Measurements from ENCODE around the gene ZNF200.
"Not testable (repeated sequence)": the region's sequence is repeated elsewhere in the genome, so short reads cannot be mapped to it uniquely, and the experiment has no call there.

Gene ZNF200

DNA sequence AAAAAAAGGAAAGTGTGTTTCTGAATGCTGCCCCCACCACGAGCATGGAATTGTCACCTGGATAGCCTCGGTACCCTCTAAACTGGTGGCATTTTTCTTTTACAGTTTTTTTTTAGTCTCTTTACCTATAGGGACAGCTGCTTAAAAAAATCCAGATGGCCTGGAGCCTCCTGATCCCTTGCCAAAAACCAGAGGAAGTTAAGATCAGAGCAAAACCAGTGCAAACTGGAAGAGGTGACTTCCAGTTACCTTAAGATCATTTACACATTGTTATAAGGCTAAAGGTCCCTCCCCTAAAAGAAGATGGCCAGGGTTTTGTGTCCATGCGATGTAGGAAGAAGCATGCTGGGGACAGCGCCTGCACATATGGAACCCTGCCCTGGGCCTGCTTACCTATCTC is 18.0 kb upstream of the ZNF200 start:
- DNase-seq = no peak

DNA sequence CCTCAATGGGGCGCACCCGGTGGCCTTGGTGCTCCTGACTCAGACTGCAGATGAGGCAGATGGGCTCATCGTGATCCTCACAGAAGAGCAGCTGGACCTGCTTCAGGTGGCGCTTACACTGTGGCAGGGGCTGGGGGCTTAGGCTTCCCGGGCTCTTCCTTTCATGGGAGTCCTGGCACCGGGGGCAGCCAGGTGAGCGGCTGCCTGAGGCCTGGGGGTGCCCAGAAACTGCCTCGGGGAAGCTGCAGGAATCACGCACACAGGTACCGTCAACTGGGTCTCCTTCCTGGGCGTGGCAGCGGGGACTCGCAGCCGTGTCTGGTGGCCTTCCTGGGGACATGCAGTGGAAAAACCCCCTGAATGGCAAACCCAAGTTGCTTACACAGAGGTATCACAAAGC is 14.5 kb upstream of the ZNF200 start:
- DNase-seq = no peak

DNA sequence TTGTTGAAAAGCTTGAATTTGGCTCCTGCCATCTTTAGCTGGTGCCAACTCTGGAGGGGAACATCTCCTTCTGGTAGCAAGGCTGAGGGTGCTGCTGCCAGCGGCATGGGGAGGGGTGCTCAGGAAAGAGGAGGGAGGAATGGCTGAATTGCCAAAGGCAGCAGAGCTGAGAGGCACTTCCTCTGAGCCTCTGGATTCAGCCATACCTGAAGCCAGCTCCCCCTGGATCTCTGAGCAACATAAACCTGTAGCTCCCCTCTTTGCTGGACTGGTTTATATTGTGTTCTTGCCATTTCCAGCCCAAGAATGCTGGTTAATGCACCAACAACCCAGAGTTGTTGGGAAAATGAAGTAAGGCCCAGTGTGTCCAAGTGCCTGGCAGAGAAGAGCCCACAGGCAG is 14.1 kb upstream of the ZNF200 start:
- DNase-seq = no peak

DNA sequence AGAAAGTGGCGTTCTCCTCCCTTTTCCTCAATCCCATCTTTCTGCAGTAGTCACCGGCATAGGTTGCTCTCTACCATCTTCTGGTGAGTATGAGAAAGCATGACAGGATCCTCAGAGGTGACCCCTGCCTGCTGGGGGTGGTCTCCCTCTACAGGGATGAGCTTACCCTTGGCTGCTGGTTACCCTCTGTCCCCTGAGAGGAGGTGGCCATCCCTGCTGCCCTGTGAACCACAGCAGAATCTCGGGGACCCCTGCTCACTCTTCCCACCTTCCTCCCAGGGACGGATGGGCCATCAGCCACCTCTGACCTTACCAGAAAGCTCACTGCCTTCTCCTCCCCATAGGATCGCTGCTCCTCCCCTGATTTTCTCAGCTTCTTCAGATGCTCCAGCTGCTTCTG is 13.6 kb upstream of the ZNF200 start:
- no peak for DNase-seq

DNA sequence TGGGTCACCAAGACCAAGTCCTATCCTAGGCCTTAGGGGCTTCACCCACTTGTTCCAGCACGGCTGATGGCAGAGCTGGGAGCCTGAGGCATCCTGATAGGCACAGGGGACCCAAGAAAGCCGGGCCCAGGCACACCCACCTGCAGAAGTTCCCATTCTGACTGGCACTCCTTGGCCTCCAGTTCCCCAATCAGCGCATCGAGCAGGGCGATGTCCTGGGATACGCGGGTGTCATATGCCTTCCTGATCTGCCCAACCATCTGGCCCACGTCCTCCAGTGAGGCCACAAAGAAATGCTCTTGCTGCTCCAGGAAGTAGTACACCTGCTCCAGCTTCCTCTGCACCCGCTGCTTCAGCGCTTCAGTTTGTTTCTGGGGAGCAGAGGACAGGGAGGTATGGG is 11.9 kb upstream of the ZNF200 start:
- no peak for DNase-seq

DNA sequence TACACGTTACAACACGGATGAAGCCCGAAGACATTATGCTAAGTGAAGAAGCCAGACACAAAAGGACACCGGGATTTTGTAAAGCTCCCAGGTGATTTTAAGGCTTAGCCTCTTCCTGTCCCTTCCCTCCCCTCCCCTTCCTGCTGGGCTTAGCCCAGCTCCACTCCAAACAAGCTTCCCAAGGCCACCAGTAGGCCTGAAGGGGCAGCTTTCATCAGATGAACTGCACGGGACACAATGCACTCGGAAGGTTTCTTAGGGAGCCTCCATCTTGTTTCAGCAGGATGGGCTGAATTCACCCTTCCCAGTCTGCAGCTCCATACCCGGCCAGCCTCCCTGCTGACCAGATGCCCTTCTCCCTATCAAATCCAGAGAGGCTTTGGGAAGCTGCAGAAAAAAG is 11.0 kb upstream of the ZNF200 start:
- DNase-seq = no peak

DNA sequence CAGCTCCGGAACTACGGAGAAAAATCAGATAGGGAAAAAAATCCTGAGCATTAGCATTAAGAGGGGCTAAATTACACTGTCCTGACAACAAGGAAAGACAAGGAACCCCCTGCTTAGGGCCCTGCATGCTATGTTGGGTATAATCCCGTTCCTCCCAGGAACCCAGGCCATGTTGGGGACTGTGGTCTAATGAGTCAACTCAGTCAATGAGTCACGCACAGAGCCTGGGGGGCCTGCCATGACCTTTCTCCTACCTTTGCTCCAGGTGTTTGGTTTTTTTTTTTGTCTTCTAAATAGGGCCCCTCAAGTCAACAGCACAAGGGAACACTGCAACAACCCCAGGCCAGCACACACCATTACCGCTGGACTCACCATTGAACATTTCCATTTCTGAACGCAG is 8.9 kb upstream of the ZNF200 start:
- DNase-seq = no peak

DNA sequence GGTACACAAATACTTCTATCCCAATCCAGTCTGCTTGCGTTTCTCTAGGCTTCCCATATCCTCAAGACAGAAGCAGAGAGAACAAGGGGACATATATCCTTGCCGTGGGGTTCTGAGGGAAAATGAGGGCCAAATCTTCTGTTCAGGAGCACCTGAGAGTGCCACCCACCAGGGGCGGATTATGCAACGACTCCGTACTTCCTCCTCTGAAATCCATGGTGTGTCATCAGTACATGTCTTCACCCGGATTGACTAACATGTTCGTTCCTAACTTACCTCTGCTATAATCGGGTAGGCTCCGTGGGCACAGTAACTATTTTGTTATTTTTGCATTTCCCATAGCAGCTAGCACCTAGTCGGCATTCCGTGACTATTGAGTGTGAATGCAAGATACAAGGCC is 7.8 kb upstream of the ZNF200 start:
- no peak for DNase-seq

DNA sequence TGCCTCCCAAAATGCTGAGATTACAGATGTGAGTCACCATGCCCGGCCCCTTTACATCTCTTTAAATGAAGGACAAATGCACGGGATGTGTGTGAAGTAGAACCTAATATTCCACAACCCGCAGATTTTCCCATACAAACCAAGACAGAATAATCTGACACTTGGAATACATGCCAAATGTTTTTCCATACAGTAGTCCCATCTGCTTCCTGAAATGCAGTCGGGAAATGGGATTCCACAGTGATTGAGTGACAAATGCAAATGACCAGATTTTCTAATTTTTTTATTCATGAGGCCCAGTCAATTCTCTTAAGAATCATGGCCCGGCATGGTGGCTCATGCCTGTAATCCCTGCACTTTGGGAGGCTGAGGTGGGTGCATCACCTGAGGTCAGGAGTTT is 6.8 kb upstream of the ZNF200 start:
- no peak for DNase-seq

DNA sequence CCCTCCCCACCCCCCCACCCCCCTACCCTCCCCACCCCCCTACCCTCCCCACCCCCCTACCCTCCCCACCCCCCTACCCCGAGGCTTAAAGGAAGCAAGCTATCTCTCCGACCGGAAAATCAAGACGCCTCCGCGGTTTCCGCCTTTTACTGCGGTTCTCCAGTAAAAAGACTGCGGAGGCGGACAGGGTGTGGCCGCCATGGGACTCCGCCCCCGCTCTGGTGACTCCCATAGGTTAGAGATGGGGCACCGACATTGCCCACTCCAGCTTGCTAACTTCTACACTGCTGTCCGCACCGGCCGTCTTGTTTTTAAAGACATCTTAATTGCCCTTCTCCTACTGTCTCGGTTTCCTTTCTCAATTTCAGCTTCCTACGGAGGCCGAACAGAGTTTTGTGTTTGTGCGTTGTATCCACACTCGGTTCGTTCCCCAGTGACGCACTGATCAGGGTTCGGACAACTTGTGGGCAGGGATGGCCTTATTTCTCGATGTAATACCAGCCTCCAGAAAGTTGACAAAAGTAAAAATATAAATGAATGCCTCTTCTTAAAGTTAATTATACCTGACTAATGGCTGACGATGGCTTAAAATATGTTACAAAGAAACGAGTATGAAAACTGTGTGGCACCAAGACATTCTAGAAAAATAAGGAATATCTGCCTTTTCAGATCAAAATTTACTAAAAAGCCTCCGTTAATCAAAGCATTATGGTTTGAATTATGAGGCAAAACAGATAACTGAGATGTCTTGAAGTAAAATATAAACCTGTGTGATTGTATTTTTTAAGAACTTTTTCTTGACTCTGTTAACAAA is 1.1 kb upstream of the ZNF200 start:
- no peak for DNase-seq

DNA sequence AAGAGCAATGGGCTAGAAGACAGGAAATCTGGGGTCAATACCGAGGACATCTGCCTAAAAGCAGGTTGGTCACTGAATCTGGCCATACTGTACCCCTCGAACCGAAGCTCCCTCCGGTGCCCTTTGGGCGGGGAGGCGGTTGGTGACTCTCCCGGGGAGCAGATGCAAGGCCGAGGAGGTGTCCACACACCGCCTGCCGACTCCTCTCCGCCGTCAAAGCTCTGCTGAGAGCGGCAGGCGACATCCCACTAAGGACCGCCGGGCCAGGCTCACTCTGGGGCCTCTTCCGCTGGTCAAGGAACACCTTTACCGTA is 458 bp downstream of the ZNF200 start:
- DNase-seq = no peak

DNA sequence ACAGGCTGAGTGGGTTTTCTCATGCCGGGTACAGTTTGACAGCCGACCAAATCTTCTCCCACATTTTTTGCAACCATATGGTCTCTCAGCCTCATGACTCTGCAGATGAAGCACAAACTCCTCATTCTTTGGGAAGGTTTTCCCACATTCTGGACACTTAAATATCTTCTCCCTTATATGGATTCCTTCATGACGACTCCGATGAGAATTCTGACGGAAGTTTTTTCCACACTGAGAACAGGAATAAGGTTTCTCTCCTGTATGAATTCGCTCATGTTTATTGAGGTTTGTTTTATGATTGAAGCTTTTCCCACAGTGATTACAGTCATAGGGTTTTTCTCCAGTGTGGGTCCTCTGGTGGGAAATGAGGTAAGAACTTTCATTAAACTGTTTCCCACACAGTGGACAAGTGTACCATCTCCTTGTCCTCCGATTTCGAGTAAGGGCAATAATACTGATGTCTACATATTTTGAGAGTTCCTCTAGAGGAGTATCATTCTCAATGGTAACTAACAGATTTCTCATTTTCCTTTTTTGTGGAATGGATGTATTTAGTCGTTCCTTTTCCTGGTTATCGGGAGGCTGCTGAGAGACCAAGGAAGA is 10.9 kb downstream of the ZNF200 start:
- no peak for DNase-seq

DNA sequence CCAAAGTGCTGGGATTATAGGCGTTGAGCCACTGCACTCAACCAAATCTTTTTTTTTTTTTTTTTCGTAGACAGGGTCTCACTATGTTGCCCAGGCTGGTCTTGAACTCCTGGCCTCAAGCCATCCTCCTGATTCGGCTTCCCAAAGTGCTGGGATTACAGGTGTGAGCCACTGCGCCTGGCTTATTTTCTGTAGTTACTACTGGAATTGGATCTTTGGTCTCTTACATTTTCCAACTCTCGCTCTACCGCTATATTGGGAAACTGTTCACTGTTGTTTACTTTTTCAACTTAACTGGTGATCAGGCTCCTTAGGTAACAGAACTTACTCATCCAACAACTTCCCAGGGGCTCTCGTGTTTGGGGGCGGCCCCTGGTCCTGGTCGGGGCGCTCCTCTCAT is 14.1 kb downstream of the ZNF200 start:
- DNase-seq = no peak

DNA sequence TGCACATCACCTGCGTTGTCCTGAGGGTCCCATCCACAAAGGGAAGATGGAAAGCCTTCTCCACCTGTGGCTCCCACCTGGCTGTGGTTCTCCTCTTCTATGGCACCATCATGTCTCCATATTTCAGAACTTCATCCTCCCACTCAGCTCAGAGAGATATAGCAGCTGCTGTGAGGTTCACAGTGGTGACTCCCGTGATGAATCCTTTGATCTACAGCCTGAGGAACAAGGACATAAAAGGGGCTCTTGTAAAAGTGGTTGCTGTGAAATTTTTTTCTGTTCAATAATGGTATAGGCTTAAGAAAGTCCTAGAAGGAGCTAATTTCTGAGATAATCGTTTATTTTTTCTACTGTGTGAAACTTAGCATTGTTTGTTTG is 18.7 kb downstream of the ZNF200 start:
- no peak for DNase-seq

DNA sequence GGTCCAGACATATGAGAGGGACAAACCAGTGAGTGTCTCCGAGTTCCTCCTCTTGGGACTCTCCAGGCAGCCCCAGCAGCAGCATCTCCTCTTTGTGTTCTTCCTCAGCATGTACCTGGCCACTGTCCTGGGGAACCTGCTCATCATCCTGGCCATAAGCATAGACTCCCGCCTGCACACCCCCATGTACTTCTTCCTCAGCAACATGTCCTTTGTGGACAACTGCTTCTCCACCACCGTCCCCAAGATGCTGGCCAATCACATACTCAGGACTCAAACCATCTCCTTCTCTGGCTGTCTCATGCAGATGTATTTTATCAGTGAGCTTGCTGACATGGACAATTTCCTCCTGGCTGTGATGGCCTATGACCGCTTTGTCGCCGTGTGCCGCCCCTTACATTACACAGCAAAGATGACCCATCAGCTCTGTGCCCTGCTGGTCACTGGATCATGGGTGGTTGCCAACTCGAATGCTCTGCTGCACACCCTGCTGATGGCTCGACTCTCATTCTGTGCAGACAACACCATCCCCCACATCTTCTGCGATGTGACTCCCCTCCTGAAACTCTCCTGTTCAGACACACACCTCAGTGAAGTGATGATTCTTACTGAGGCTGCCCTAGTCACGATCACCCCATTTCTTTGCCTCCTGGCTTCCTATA is 19.2 kb downstream of the ZNF200 start:
- DNase-seq = no peak

DNA sequence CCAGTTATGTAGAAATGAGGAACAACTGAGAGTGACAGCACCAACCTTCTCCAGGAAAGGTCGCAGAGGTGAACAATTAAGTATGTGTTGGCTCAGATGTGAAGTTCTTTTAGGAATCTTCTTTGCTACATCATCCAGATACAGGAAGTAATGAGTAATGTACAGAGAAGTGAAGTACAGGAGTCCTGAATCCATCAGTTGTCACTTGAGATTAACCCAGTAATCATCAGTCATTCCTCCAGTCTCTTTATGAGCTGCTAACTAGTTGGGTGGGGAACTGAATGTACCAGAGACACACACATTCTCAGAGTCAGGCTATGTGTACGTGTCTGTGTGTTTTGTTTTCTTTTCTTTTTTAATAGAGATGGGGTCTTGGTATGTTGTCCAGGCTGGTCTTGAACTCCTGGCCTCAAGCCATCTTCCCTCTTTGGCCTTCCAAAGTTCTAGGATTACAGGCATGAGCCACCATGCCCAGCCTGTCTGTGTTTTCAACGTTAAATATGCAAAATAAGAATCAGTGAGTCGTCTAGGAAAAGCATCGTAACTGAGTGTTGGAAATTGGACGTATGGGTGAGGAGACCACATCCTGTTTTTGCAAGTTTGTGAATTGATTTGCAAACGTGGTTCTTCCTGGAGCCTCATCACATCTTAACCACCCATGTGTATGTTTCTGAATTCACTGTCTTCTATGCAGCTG is 19.9 kb downstream of the ZNF200 start:
- DNase-seq = no peak

DNA sequence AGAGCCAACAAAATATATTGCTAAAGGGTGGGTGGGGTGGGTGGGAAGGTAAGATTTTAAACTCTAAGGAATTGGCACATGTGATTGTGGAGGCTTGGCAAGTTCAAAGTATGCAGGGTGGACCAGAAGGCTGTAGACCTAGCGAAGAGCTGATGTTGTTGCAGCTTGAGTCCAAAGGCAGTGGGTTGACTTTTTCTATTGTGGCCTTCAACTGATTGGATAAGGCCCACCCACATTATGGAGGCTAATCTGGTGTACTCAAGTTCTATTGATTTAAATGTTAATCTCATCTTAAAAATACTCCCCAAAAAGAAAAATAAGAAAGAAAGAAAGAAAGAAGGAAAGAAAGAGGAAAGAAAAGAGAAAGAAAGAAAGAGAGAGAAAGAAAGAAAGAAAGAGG is 22.4 kb downstream of the ZNF200 start:
- no peak for DNase-seq

DNA sequence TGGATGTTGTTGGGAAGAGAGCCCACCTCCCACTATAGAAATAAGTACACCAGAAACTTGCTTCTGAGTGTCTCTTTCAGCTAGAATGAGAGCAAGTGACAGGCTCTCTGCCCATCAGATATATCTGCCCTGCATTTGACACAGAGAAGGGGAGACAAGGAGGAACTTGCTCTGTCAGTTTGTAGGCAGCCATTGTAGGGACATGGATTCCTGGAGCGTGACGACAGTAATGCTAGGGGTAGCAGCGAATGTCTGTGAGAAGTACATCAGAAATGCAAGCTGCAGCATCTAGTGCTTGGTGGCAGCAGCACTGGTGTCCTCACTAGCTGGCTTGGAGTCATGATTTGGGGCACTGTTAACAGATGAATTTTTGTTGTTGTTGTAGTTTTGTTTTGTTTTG is 23.0 kb downstream of the ZNF200 start:
- DNase-seq = no peak

DNA sequence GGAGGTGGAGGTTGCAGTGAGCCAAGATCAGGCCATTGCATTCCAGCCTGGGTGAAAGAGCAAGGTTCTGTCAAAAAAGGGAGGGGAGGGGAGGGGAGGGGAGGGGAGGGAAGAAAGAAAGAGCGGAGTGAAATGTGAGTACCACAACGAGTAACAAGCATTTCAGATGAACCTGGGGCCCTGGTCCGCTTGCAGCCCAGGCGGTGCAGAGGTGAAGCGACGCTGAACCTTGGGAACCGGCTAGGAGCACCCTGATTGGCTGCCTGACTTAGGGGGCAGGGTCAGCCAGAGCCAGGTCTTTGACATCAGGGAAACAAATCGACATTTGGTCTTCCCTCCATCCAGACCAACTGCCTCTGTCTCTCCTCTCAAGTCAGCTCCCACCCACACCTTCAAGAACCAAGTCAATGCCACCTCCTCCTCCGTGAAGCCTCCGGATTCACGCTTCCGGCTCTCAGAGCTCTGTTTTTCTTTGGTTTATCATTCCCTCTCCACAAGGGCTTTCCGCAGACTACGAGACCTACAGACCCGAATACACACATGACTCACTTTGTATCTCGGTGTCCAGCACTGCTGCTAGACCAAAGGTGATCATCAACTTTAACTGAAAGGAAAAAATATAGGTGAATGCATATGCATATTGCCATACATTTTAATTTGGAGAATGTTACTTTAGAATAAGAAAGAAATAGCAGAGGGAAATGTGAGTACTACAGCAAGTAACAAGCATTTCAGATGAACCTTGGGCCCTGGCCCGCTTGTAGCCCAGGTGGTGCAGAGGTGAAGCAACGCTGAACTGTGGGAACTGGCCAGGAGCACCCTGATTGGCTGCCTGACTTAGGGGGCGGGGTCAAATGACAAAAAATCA is 27.6 kb downstream of the ZNF200 start:
- DNase-seq = no peak

DNA sequence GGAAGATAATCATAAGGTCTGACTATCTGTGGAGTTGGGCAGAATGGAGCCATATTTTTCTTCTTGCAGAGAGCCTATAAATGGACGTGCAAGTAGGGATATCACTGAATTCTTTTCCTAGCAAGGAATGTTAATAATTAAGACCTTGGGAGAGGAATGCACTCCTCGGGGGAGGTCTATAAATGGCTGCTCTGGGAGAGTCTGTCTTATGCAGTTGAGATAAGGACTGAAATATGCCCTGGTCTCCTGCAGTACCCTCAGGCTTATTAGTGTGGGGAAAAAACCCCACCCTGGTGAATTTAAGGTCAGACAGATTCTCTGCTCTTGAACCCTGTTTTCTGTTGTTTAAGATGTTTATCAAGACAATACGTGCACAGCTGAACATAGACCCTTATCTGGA is 29.0 kb downstream of the ZNF200 start:
- not testable (repeated sequence) for DNase-seq

DNA sequence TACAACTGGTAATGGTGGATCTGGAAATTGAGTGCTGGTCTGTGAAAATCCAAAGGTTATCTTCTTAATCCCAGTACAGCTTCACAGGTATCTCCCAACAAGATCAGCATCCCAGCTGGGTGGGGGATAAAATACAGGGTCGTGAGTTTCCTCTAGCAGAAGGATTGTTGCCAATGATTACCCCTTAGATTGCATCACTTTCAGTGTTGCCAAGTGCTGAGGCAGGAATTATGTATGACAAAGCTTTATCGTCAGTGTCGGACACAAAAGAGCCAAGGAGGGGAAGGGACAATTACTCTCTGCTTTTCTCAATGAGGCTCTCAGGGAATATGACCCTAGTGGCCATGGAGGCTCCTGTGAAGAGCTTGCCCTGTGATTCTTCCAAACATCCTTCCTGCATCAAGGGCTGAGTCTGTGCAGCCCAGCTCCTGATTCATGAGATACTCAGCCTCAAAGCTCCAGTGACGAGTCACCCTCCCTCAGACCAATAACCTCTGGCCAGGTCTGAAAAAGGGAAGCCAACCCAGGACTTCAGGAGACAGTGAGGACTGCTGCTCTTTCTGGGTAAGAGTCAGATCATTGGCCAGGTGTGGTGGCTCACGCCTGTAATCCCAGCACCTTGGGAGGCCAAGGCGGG is 31.9 kb downstream of the ZNF200 start:
- DNase-seq = no peak

DNA sequence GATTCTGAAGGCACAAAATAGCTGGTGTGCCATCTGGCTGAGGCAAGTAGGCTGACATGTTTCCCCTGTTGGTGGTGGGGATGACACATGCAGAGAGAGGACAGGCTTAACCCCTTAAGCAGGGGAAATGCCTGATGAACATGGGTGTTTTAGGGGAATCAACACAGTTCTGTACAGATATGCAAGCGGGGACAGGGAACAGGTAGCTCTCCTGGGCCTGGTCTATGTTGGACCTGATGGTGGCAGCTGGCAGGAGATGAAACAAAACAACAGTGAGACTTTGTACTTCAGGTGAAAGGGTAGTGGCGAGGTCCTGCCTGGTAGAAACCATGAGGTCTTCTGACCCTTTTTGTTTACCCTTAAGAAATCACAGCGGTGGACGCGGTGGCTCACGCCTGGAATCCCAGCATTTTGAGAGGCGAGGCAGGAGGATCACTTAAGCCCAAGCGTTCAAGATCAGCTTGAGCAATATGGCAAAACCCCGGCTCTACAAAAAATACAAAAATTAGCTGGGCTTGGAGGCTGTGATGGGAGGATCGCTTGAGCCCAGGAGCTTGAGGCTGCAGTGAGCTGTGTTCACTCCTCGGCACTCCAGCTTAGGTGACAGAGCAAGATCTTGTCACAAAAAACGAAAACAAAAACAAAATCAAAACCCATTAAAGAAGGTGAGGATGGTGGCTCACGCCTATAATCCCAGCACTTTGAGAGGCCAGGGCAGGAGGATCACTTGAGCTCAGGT is 36.5 kb downstream of the ZNF200 start:
- no peak for DNase-seq

Data from NCI-H226 (cell line).